COLO829 (cell line): Measurements from ENCODE around the gene DLG2.
"Not testable (repeated sequence)": the region's sequence is repeated elsewhere in the genome, so short reads cannot be mapped to it uniquely, and the experiment has no call there.

Source experiments
- DNase-seq: peaks from one replicate; pipeline ENCODE4 v3.0.0; 2012; ENCODE audit warnings: low spot score

DLG2 gene

DNA sequence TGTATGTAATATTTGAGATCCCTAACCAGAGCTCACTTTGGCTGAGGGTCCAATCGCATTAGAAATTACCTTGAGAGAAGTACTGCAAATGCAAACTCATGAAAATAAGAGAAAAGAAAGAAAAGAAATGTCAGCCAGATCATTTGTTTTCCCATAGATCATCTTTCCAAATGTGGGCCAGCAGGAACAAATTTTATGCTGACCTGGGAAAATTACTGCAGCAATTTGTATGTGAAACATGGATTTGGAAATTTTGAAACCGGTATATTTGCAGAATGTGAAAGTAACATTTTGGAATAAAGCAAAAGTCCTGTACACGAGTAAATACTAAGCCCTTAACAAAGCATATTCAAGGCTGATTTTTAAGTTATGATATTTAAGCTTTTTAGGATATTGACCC lies 1282.1 kb downstream of the DLG2 start:
- no peak for DNase-seq

DNA sequence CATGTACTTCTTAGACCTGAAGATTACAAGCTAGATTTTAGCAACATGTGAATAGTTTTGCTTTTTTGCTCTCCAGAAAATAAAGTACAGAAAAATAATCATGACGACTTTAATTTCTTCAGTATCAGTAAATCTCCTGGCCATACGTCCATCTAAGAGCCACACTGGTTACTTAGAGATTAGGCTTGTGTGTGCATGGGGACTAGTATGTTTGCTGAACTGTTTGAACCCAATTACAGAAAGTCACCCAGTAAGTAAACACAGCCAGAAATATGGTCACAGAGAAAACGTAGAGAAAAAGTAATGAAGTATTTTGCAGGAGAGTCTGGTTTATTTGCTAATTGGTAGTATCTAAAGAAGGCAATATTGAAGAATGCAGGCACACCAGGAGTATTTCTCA lies 1287.3 kb downstream of the DLG2 start:
- DNase-seq, result no peak

DNA sequence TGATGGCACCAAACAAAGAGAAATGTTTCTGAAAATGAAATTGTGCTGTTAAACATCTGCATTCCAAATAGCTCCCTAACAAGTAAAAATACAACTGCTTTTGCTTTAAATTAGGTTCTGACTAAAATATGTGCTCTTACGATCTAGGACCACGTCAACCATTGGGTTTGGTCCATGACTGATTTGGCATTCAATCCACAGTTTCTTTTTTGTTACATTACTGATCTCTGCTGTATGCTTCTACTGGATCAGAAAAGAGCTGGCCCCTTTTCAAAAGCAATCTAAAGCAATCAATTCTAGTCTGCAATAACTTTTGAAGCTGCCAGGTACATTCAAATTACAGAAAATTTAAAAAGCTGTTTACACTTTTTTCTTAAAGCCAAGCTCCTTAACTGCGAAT lies 1293.9 kb downstream of the DLG2 start:
- DNase-seq, result no peak

DNA sequence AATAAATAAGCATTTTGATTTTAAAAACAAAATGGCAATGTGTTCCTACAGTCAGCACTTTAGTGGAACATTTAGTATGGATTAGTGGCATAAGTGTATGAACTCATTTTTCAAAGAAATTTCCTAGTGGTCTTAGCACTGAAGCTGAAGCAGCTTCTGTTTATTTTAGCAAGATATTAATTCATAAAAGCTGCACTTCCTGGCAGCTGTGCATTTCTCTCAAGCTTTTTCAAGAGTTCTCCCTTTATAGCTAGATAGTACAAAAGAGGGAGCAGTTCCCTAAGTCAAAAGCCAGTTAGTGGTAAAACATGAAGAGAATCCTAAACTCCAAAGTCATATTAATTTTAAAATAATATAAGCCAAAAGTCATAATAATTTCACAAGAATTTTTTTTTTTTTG lies 1304.9 kb downstream of the DLG2 start:
- no peak for DNase-seq

DNA sequence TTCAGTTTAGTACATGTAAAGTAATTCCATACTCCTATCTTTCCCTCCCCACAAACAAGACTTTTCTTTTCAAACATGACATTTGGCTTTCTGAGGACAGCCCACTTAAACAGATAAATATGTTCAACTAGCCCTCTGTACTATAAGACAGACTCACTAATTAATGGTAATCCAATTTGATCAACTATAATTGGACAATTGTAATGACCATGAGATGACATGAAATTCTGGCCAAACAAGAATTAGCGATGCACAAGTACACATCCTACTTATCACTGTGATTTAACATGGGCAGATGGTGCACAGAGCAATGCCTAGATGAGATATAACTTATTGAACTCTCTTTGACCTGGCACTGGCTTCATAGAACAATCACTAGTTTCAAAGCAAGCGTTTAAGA lies 1307.3 kb downstream of the DLG2 start:
- DNase-seq, result no peak

DNA sequence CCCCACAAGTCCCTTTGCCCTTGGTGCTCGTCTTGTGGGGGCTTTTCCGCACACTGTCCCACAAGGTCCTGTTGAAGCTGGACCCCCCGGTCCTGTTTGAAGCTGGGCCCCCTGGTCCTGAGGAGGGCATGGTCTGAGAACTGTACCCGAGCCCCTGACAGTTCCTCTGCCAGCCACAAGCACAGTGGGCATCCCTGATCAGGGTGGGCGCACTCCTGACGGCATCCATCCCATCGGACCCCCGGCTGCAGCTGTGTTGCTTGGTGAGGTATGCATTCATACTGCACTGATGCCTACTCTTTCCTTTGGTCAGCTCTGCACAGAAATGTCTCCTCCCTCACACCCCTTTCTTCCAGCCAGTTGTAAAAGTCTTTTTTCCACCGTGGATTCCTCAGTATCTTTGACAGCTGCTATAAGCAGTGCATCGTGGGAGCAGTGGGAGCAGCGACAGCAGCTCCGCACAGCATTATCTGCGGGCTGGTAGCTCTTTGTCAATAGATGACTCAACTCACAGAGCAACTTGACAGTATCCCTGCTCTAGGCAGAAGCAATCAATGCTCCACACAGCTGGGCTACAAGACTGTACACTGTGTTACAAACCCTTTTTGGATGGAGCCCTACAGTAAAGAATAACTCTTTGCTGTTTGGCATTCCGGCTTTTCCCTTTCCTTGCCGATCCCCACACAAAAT lies 1310.1 kb downstream of the DLG2 start:
- DNase-seq, result peak; percentile 13

DNA sequence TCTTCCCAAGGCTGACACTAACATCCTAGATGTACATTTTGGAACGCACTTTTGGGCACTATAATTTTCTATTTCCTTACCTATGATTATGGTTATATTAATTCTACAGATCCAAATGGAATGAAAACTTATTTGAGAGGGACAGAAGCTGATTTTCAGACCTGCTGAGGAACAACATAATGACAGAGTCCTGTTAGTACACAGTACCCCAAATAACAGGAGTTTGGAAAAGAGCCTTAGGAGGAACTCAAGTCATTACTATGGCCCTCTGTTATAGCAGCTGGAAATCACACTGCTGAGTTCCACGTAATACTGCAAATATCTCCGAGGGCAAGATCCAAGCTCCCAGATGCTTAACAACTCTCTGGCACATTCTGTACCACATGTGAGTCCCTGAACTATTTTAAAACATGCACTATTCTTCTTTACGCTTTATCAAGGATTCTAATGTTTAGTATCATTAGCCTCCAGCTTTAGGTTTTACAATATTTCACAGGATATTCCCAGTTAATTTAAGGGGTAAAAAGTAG lies 1313.2 kb downstream of the DLG2 start:
- DNase-seq, result no peak

DNA sequence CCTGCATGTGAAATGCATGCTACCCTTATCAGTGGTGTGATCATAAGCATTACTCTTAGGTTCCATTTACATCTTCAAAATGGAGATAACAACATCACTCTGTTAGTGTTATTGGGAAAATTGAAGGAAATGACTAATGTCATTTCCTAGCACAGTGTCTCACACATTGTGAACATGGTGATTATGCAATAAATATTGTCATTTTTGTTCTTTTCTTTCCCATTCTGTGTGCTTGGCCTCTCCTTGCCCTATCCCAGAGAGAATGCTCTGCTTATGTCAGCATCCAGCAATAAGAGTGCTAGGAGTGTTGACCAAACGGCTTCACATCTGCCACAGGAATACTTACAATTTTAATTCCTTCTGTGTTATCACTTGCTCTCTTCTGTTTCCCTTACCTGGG lies 1316.9 kb downstream of the DLG2 start:
- DNase-seq, result no peak

DNA sequence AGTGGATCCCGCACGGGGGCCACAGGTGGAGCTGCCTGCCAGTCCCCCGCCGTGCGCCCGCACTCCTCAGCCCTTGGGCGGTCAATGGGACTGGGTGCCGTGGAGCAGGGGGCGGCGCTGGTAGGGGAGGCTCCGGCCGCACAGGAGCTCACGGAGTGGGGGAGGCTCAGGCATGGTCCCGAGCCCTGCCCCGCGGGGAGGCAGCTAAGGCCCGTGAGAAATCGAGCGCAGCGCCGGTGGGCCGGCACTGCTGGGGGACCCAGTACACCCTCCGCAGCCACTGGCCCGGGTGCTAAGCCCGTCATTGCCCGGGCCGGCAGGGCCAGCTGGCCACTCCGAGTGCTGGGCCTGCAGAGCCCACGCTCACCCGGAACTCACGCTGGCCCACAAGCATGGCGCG lies 1318.7 kb downstream of the DLG2 start:
- DNase-seq, result not testable (repeated sequence)

DNA sequence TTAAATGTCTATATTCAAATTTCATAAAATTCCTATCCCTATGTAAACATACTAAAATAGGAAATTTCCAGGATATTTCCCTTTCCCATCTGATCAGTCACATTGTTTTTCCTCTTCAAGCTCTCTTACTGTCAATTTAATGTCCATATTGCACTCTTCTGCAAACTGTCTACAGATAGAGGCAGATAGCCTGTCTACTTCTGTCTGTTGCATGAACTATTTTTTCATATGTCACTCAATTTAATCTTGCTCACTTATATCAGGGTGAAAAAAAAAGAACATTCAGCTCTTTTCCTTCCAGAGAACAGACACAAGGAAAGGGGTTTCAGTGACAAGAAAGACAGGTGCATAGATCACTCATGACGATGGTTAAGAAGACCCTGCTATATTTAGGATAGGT lies 1327.1 kb downstream of the DLG2 start:
- no peak for DNase-seq

DNA sequence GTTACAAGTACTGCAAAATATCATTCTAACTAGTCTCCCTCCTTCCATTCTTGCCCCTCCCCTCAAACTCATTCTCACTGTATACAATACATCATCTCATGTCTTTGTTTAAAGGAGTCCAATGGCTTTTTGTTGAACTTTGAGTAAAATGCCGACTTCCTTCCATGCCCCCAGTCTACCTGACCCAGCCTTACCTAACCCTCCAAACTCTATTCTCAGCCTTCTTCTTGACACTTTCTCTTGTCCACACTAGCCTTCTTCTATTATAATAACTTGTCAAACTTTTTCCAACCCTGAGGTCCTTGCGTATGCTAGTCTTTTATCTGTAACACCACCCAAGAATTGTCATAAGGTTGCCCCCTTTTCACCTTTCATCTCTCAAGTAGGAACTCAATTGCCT lies 1329.6 kb downstream of the DLG2 start:
- no peak for DNase-seq

DNA sequence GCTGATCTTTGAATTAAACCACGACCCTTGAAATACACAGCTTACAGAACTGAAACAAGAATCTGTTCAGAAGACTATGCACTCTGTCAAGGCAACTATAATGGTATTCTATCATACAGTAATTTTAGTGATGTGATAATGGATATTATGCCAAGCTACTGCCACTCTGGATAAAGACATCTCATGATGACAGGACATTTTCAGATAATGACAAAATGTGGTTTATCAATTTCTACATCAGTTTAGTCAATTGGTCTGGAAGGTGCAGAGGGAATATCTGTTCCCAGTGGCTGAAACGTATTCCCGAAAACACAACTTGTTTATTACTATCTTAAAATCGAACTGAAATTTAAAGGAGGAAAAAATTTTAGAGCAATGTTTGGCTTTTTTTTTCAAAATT lies 1331.3 kb downstream of the DLG2 start:
- DNase-seq, result no peak

DNA sequence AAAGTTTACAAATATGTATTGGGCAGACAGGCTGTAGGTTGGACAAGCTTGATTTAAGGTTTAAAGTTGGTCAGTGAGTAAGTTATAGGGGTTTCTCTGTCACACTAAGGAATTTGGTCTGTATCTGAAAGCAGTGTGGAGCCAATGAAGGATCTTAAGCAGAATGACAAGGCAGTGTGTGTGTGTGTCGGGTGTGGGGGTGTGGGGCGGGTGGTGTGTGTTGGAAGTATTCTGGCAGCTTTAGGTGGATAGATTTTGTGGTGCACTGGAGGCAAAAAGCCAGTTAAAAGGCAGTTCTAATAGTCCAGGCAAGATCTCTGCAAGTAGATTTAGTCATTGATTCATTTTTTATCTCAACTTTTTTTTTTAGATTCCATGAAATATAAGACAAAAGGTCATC lies 1334.2 kb downstream of the DLG2 start:
- DNase-seq, result no peak

DNA sequence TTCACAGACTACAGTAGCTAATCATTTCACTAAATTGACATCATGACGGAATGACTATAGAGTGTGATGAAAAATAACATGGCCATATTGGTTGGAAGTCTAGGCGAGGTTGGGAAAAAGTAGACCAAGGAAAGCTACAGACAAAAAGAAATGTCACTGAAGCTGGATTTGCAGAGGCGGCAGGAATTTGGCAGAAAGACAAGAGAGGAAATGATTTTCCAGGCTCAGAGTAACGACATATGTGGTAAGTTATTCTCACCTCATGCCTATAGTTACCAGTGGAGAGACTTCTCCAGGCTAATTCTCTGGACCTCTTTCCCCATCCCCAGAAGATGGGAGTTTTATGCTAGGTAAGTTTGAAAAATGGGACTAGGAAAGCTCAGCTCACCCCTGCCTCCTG lies 1335.1 kb downstream of the DLG2 start:
- no peak for DNase-seq

DNA sequence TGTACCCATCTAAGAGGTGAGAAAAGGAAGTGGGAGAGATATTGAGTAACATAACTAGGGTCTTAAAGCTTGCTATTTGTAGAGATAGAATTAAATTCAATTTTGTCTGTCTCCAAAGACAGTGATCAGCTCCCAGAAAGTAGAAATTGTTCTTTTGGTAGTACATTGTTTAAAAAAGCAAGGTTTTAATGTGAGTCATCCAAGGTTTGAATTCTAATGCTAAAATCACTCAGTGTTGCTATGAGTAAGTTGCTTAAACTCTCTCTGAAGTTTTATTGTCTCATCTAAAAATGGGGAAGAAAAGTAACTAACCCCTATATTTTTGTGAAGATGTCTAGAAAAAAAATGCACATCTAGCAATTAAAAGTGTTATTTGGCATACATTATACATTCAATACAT lies 1336.5 kb downstream of the DLG2 start:
- no peak for DNase-seq

DNA sequence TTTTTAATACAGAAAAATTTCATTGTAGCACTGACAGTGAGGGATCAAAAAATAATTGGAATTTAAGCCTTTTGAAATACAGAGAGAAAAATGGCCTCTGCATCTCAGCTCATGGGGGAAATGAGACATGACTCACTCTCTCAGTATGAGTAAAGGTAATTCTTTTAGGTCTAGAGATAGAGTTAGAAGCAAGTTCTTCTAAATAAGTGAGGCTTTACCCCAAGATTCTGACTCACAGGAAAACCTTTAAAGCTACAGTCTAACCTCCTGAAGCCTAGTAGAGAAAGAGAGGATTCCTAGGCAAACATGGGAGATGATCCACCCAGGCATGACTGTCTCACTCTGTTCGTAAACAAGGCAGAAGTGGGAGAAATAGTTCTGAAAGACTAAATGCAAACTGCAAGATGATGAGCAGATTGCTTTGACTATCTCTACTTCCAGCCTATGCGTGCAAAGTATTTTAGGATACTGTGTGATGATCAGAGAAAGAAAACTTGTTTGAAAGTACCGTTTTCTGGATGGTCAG lies 1337.7 kb downstream of the DLG2 start:
- peak; percentile 39 for DNase-seq

DNA sequence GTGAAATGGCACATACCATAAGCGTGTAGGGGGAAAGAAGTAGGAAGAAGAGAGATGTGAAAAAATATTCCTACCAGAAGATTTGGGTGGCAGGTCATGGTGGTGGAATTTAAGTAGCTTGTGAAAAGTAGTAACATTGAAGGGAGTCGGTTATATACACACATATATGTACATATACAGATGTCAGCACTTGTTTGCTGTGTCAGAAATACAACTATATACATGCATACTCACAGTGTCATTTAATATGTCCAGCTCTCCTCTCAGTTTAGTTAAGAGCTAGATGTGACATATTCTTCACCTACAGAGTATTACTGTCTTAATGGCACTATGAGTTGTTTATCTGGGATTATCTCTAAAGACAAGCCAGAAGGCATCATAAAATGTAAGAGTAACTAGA lies 1353.6 kb downstream of the DLG2 start:
- no peak for DNase-seq

DNA sequence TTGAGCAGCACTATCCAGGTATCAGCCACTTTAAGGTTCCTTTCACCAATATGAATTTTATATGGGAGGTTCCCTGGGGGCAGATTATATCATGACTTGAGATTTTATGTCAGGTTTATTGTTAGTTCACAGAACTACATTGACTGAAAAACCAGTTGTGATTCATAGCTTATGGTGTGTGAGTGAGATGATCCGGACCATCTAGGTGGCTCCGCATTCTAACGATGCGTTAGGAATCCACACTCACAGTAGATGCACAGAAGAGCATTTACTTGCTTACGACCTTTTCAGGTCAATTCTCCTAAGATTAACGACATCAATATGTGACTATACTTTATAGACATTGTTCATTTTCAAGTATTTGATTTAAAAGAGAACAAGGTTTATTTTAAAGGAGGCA lies 1356.7 kb downstream of the DLG2 start:
- no peak for DNase-seq

DNA sequence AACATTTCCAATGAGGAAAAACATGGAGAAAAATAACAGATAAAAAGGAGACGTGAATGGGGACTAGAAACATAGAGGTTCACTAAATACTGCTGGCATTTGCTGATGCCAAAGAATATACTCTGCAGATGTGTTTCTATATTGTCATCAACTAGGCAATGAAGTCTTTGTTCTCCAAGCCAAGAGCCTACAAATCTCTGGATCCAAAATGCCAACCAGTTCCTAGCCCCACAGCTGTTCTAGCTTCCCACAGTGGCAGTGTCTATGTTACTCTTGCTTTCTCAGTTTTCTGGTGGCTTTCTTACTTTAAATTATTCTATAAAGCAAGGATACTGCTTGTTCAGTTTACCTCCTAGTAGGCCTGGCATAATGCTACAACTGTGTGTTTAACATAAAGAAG lies 1363.1 kb downstream of the DLG2 start:
- DNase-seq, result peak; percentile 2

DNA sequence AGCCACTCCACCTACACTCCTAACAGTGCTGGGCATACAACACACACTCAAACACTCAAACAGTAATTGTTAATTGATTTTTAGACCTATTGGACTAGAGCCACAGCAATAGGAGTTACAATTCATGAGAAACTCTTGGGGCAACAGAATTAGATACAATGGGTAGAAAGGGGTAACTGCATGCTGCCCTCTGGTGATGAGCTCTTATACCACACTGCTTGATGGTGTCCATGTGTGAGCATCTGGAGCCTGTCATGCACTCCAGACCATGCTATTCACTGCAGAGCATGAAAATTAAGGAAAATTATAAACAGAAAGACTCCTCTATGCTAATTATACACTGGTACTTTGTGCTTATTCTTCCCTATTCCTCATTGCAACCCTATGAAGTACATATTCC lies 1365.4 kb downstream of the DLG2 start:
- peak; percentile 5 for DNase-seq

DNA sequence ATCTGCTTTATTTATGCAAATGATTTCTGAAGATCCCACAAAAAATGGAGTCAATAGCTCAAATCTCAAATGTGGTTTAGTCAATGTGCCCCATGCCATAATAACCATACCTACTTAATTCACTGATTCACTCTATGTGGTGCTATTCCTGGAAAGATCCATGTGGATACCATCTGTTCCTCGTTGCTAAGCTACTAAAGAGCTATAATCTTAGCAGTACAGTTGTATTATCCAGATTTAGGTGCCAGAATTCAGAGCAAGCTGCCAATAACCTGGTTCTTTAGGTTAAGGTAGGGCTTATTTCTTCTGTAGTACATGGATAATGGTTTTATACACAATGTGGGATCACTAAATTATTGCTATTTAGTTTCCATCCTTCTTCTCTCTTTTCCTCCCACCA lies 1366.3 kb downstream of the DLG2 start:
- no peak for DNase-seq

DNA sequence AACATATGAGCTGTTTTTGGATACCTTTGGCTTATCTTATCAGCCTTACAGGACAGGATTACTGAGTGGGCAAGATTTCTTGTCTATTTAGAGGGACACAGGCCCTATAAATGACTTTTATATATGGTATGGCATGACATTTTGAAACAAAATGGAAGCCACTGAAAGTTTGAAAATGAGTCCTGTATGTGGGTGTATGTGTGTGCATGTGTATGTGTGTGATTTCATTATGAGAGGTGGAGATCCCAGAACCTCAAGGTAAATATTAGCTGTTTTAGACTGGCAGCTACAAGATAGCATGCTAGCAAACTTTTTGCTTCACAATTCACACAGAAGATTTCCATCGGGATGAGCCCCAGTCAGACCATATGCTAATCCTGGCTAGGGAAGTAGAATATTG lies 1370.5 kb downstream of the DLG2 start:
- DNase-seq, result no peak

DNA sequence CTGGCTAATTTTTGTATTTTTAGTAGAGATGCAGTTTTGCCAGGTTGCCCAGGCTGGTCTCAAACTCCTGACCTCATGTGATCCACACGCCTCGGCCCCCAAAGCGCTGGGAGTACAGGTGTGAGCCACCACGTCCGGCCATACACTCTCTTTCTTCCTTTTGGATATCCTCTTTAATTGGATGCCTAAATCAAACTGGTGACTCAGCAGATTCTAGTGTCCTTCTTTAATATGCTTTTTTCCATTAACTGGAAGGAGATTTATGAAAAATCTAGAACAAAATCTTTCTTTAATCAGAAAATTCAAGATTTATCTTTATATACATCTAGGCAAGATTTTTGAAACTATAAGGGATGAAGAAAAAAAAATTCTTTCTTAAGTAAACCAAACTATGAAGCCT lies 1371.7 kb downstream of the DLG2 start:
- no peak for DNase-seq
